GM12878 (cell line): ENCODE measurements around the gene SSTR1. TPM values are rescaled to one million over a fixed set of nuclear protein-coding genes. Genes with fewer than 3 reads are reported as not detected.

ENCODE experiments used
- ATAC-seq: fragments of 200-7000 bp; cut with Tn5 transposase; 3 replicates; pipeline ENCODE4 v1.9.1; 2020; ENCODE audit warnings: mild to moderate bottlenecking, moderate library complexity
- BruUV-seq: library from RNA; stranded (reverse); fragments of 400-500 nt; replicated peaks from 2 replicates; lab custom pipeline; 2021; lab: Mats Ljungman, UMichigan
- CTCF ChIA-PET: fragments of 300-600 bp; sonication (Branson Sonifier 250); formaldehyde crosslinking; extraction: SDS; loops from one replicate; lab custom pipeline; 2021; ENCODE audit warnings: inconsistent platforms; lab: Yijun Ruan, JAX
- POLR2A ChIA-PET: fragments of 350-600 bp; formaldehyde crosslinking; extraction: SDS; loops from one replicate; lab custom pipeline; 2021; ENCODE audit warnings: inconsistent platforms; lab: Charles Lee
- RAD21 ChIA-PET: fragments of 300-600 bp; sonication (Branson Sonifier 250); formaldehyde crosslinking; loops from one replicate; lab custom pipeline; 2023; ENCODE audit warnings: antibody characterized with exemption; ENCODE audit not compliant: unreplicated experiment; lab: Charles Lee
- SMC1A ChIA-PET: fragments of 300-600 bp; sonication (Branson Sonifier 250); formaldehyde crosslinking; loops from one replicate; lab custom pipeline; 2023; ENCODE audit not compliant: unreplicated experiment, uncharacterized antibody; lab: Charles Lee
- DNase-seq: peaks from one replicate; pipeline ENCODE4 v3.0.0-alpha.2; 2011; ENCODE audit warnings: low read depth, low spot score
- FAIRE-seq: peaks from 3 replicates; lab custom pipeline; 2011; peaks lifted over from hg19 to GRCh38; lab: Jason Lieb, UNC
- H2AFZ ChIP-seq: 2 replicates; pipeline ENCODE4 v1.6.0; 2011; ENCODE audit warnings: low read depth, low read length, control low read depth; ENCODE audit not compliant: control insufficient read depth
- H3K27ac ChIP-seq: 2 replicates; pipeline ENCODE4 v1.5.1; 2011; ENCODE audit warnings: control low read depth; ENCODE audit not compliant: control insufficient read depth, insufficient read depth
- H3K27me3 ChIP-seq, 2 experiments: replicated peaks in 1 of 2; 2 replicates each; pipeline versions ENCODE4 v1.6.0 to v1.6.1; 2011; ENCODE audit warnings: low read length in 1 of 2; ENCODE audit not compliant: control insufficient read depth in 2 of 2, insufficient read depth in 2 of 2
- H3K36me3 ChIP-seq, 2 experiments: 2 replicates each; pipeline ENCODE4 v1.5.1; 2011; ENCODE audit warnings: low read length in 1 of 2; ENCODE audit not compliant: control insufficient read depth in 2 of 2, insufficient read depth in 2 of 2
- H3K4me1 ChIP-seq: 2 replicates; pipeline ENCODE4 v1.6.1; 2011; ENCODE audit warnings: mild to moderate bottlenecking, low read length, moderate library complexity, mixed read lengths; ENCODE audit not compliant: control insufficient read depth, insufficient read depth
- H3K4me2 ChIP-seq: 2 replicates; pipeline ENCODE4 v1.6.0; 2011; ENCODE audit warnings: control low read depth; ENCODE audit not compliant: control insufficient read depth, insufficient read depth
- H3K4me3 ChIP-seq: fragments of 200-600 bp; sonication (generic); 2 replicates; pipeline ENCODE4 v1.5.1; 2016
- H3K79me2 ChIP-seq: 2 replicates; pipeline ENCODE4 v1.6.0; 2011; ENCODE audit warnings: low read length; ENCODE audit not compliant: control insufficient read depth, insufficient read depth
- H3K9ac ChIP-seq: 2 replicates; pipeline ENCODE4 v1.8.0; 2011; ENCODE audit warnings: low read length, control low read depth, mixed read lengths; ENCODE audit not compliant: control insufficient read depth, insufficient read depth
- H3K9me3 ChIP-seq: replicated peaks from 3 replicates; pipeline ENCODE4 v1.5.1; 2011; ENCODE audit warnings: mild to moderate bottlenecking, low read length; ENCODE audit not compliant: control insufficient read depth, insufficient read depth
- H4K20me1 ChIP-seq: 2 replicates; pipeline ENCODE4 v1.6.0; 2011; ENCODE audit not compliant: control insufficient read depth, insufficient read depth
- ASH2L ChIP-seq: fragments of 300-600, 200-600 bp; sonication (generic); IDR thresholded peaks from 2 replicates; pipeline ENCODE4 v1.6.1; 2017; ENCODE audit warnings: low read depth, mild to moderate bottlenecking, borderline replicate concordance
- BHLHE40 ChIP-seq, 2 experiments: fragments of 450-650 bp in 1 of 2; IDR thresholded peaks; 2 replicates each; pipeline ENCODE4 v1.6.1; 2011 to 2017; ENCODE audit warnings: low read depth in 2 of 2, borderline replicate concordance in 1 of 2, improper control_type of control experiment in 1 of 2, low read length in 1 of 2, mild to moderate bottlenecking in 1 of 2
- CHD4 ChIP-seq: fragments of 200-600 bp; sonication (generic); IDR thresholded peaks from 2 replicates; pipeline ENCODE4 v1.6.1; 2016; ENCODE audit warnings: mild to moderate bottlenecking
- HSF1 ChIP-seq: fragments of 150-350 bp; IDR thresholded peaks from 2 replicates; pipeline ENCODE4 v1.6.1; 2014; ENCODE audit warnings: mild to moderate bottlenecking, low read depth, low read length
- SPI1 ChIP-seq: IDR thresholded peaks from 2 replicates; pipeline ENCODE4 v1.6.1; 2011; ENCODE audit warnings: low read depth, mild to moderate bottlenecking, low read length, moderate library complexity, borderline replicate concordance; ENCODE audit not compliant: insufficient read depth
- SUZ12 ChIP-seq: fragments of 200-600 bp; sonication (generic); IDR thresholded peaks from one replicate; pipeline ENCODE4 v1.6.1; 2018; ENCODE audit warnings: antibody characterized with exemption, mild to moderate bottlenecking; ENCODE audit not compliant: unreplicated experiment
- TAF1 ChIP-seq: IDR thresholded peaks from 2 replicates; pipeline ENCODE4 v1.6.1; 2011; ENCODE audit warnings: mild to moderate bottlenecking, low read depth, low read length, borderline replicate concordance
- TARDBP ChIP-seq: IDR thresholded peaks from 2 replicates; pipeline ENCODE4 v1.6.1; 2016; ENCODE audit warnings: borderline replicate concordance
- ZNF24 ChIP-seq: fragments of 450-650 bp; IDR thresholded peaks from 2 replicates; pipeline ENCODE4 v1.6.1; 2017; ENCODE audit warnings: antibody characterized with exemption, mild to moderate bottlenecking
- ZNF274 ChIP-seq: IDR thresholded peaks from one replicate; pipeline ENCODE4 v1.8.0; 2011; ENCODE audit not compliant: insufficient read length, insufficient read depth
- ZSCAN29 ChIP-seq: fragments of 450-650 bp; IDR thresholded peaks from 2 replicates; pipeline ENCODE4 v1.6.1; 2017; ENCODE audit warnings: mild to moderate bottlenecking, moderate library complexity
- ZZZ3 ChIP-seq: IDR thresholded peaks from 2 replicates; pipeline ENCODE4 v1.6.1; 2011; ENCODE audit warnings: low read depth; ENCODE audit not compliant: control insufficient read depth, insufficient read length
- WGBS: methylation state at CpG from one replicate; pipeline ENCODE4 v1.1.6; 2016; ENCODE audit warnings: low lambda C conversion rate; ENCODE audit not compliant: insufficient replicate concordance, insufficient coverage; ENCODE audit errors: missing lambda C conversion rate; 5-methylcytosine and 5-hydroxymethylcytosine counted together
- in situ Hi-C: fragments of 300-500 bp; cut with MboI; formaldehyde crosslinking; loops from 9 replicates; pipeline ENCODE4 v1.14.3; 2018; ENCODE audit warnings: mixed read lengths
- intact Hi-C: fragments of 100-400 bp; cut with micrococcal nuclease; formaldehyde crosslinking; loops from one replicate; pipeline ENCODE4 v1.14.2; 2022; ENCODE audit not compliant: unreplicated experiment
- polyA plus RNA-seq, 11 experiments: library from polyadenylated mRNA; depleted of rRNA in 4 of 11; unstranded in 6 of 11; stranded (reverse) in 5 of 11; fragments of >200 nt; fragmentation: Nextera tagmentation in 4 of 11; fragmentation: Illumina TruSeq in 1 of 11; extraction: Ambion mirVana in 4 of 11; extraction: Trizol in 1 of 11; gene quantifications; 1 replicate in 1 of 11; 2 replicates in 10 of 11; pipeline versions ENCODE4 v1.2.1 to v1.2.3, GENCODE V29; 2011 to 2016; ENCODE audit warnings: inconsistent platforms in 2 of 11, missing spikeins in 2 of 11, low read depth in 1 of 11
- total RNA-seq, 4 experiments: library from RNA; depleted of rRNA in 3 of 4; stranded (reverse); fragments of >200 nt in 3 of 4; fragmentation: Illumina TruSeq in 1 of 4; extraction: Trizol in 1 of 4; gene quantifications; 2 replicates each; pipeline versions ENCODE4 v1.2.1 to v1.2.3, GENCODE V29; 2013 to 2021
- TF ChIP-seq, protein P1 (sequence below): fragments of 450-650 bp; IDR thresholded peaks from 2 replicates; pipeline ENCODE4 v1.6.1; 2016; ENCODE audit warnings: mild to moderate bottlenecking

Gene SSTR1
- total and polyA plus RNA-seq, 10 of the 15 experiments (the other 5 are each of a cell fraction or from before 2014, with no cell fraction given), result 0.01 to 0.05 TPM; not detected in 8

DNA sequence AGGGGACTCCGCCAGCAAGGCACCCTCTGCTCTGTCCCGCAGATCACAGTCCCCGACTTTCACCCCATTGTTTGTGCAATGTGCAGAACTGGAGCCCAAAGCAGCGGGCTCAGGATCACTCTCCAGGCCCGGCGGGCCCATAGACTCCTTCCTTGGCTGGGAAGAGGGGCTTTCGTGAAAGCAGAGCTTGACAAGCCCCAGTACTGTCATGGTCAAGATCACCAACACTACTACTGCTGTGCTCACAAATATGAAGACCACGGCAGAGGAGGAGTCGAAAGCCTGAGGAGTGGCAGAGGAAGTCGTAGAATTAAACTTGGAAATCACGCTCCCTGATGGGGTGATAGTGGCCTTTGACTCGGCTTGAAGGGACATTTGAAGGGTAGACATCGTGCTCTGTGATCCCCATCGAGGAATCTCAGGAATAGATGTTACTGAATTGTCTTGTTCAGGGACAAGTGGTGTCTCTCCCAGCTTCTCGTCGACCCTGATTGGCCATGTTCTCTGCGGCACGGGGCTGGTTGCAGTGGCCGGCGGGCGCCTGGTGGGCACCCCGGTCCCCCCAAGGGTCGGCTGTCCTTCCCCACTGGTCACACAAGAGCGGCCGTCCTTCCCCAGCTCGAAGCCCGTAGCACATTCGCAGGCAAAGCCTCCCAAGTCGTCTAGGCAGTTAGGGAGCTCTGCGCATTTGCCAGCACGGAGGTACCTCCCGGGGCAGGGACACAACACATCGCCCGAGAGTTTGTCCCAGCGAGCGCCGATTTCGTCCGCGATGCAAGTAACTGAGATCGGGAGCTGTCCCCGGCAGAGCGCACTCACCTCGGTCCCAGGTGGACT lies 47.1 kb downstream of the SSTR1 start:
- DNase-seq (no peak), FAIRE-seq (no peak), ATAC-seq (no peak)
- no peak overlapping the region for H2AFZ ChIP-seq
- H3K9ac ChIP-seq, result no peak overlapping the region
- H3K4me1 ChIP-seq, result no peaks in the 10 kb centered on the region
- no peak overlapping the region for H3K4me2 ChIP-seq
- no peaks in the 10 kb centered on the region for H3K27me3 ChIP-seq
- BruUV-seq, result no TSS peak
- intact Hi-C loops (no loop called here), in situ Hi-C loops (no loop called here)
- H3K9me3 ChIP-seq, result no peaks in the 10 kb centered on the region; the same call in 2 of the 3 replicates
- no peak overlapping the region for H3K4me3 ChIP-seq
- ChIA-PET SMC1A (no interaction called here), RAD21 (no interaction called here), POLR2A (no interaction called here), CTCF (no interaction called here)
- H3K79me2 ChIP-seq, result no peaks in the 10 kb centered on the region
- no peak overlapping the region for H3K27ac ChIP-seq
- no peak for TF ChIP-seq ZSCAN29
- TF ChIP-seq ZNF274, result no peak
- TF ChIP-seq SUZ12, result no peak
- TF ChIP-seq TAF1, result no peak
- TF ChIP-seq ZZZ3, result no peak
- TF ChIP-seq SPI1, result no peak
- TF ChIP-seq HSF1, result no peak
- no peak for TF ChIP-seq ASH2L
- TF ChIP-seq, protein P1, sequence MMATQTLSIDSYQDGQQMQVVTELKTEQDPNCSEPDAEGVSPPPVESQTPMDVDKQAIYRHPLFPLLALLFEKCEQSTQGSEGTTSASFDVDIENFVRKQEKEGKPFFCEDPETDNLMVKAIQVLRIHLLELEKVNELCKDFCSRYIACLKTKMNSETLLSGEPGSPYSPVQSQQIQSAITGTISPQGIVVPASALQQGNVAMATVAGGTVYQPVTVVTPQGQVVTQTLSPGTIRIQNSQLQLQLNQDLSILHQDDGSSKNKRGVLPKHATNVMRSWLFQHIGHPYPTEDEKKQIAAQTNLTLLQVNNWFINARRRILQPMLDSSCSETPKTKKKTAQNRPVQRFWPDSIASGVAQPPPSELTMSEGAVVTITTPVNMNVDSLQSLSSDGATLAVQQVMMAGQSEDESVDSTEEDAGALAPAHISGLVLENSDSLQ, result no peak
- TF ChIP-seq TARDBP, result no peak
- TF ChIP-seq BHLHE40 (IDR thresholded peaks at IDR 0.05; ENCODE audit: borderline replicate concordance in 1 of 2, low read depth in 2 of 2, low read length in 1 of 2), result no peak
- no peak for TF ChIP-seq ZNF24
- TF ChIP-seq CHD4, result no peak
- no peaks in the 10 kb centered on the region for H4K20me1 ChIP-seq
- no peaks in the 10 kb centered on the region for H3K36me3 ChIP-seq
- WGBS, result 51% methylated on average over 44 of the region's 44 CpGs
